ENCODE measurements around the gene RPS6KB2.

- TF ChIP-seq CTCF (IDR thresholded peaks at IDR 0.05; ENCODE audit: poor library complexity) (no peak), EZH2phosphoT487 (IDR thresholded peaks at IDR 0.05; ENCODE audit: low read depth, severe bottlenecking, unreplicated experiment) (no peak), EZH2 (IDR thresholded peaks at IDR 0.05; ENCODE audit: borderline replicate concordance) (no peak)
Measured at GRCh38 chr11:67445515-67445914, 17.2 kb downstream of the RPS6KB2 start.
